Activated T-helper 2 cell treated with anti-CD3 and anti-CD28 coated beads, Interferon-gamma antibody, Interleukin-2, Interleukin-4, amounts not matched to agents 10 μg/mL and 5 μg/mL and 100 μg/mL, durations not matched to agents 14 hours and 24 hours and 36 hours (primary cell): ENCODE data around the gene OR52H1. TPM values are rescaled to one million over a fixed set of nuclear protein-coding genes. Genes with fewer than 3 reads are reported as not detected.

ENCODE experiments used
- total RNA-seq: library from RNA; stranded (reverse); gene quantifications from 2 replicates; pipeline ENCODE4 v1.2.3, GENCODE V29; 2022

Gene OR52H1
- total RNA-seq, 1 donor from 2014 or later, result not detected

Other genes with a start within 250 kb of the OR52H1 start
- gene OR51B4, start 246.6 kb downstream of the OR52H1 start, total RNA-seq, result not detected in 2 replicates
- gene OR51B2, start 224.2 kb downstream of the OR52H1 start, total RNA-seq, result not detected in 2 replicates
- gene OR51B5, start 205.0 kb downstream of the OR52H1 start, total RNA-seq, result not detected in 2 replicates
- gene OR51B6, start 197.0 kb downstream of the OR52H1 start, total RNA-seq, result not detected in 2 replicates
- not detected in 2 replicates for gene OR51M1, start 164.7 kb downstream of the OR52H1 start, total RNA-seq
- gene OR51Q1, start 126.4 kb downstream of the OR52H1 start, total RNA-seq, result not detected in 2 replicates
- gene OR51I1, start 107.0 kb downstream of the OR52H1 start, total RNA-seq, result not detected in 2 replicates
- gene OR51I2, start 99.2 kb downstream of the OR52H1 start, total RNA-seq, result not detected in 2 replicates
- gene OR52D1, start 59.9 kb downstream of the OR52H1 start, total RNA-seq, result not detected in 2 replicates
- gene UBQLN3, start 38.6 kb downstream of the OR52H1 start, total RNA-seq, result not detected in 2 replicates
- 0.09 TPM in 1 of 2 replicates, not detected in the other for gene UBQLNL, start 31.8 kb downstream of the OR52H1 start, total RNA-seq
- gene OR52B6, start 32.3 kb upstream of the OR52H1 start, total RNA-seq, result not detected in 2 replicates
- gene TRIM6, start 48.1 kb upstream of the OR52H1 start, total RNA-seq, result 0.87 and 1.8 TPM in 2 replicates
- gene TRIM34, start 76.5 kb upstream of the OR52H1 start, total RNA-seq, result 6.7 and 7.8 TPM in 2 replicates
- 12.4 and 14.1 TPM in 2 replicates for gene TRIM5, start 136.5 kb upstream of the OR52H1 start, total RNA-seq
- gene TRIM22, start 141.2 kb upstream of the OR52H1 start, total RNA-seq, result 83.9 and 96.0 TPM in 2 replicates
- gene OR56B1, start 187.9 kb upstream of the OR52H1 start, total RNA-seq, result not detected in 2 replicates
- not detected in 2 replicates for gene OR52N4, start 205.7 kb upstream of the OR52H1 start, total RNA-seq
- gene OR52N5, start 234.8 kb upstream of the OR52H1 start, total RNA-seq, result not detected in 2 replicates
- gene OR52N1, start 242.7 kb upstream of the OR52H1 start, total RNA-seq, result not detected in 2 replicates